Activated naive CD4-positive, alpha-beta T cell treated with anti-CD3 and anti-CD28 coated beads, Interleukin-2, amount 50 U/mL, for 16 hours (primary cell): ENCODE results near the gene OR4S1.
"Not testable (repeated sequence)": the region's sequence is repeated elsewhere in the genome, so short reads cannot be mapped to it uniquely, and the experiment has no call there.

Source experiments
- DNase-seq: peaks from one replicate; pipeline ENCODE4 v3.0.0-alpha.2; 2020

Gene OR4S1

GRCh38 chr11:48305923-48306322, at the start of gene OR4S1:
TSS of gene OR4S1 (plus strand) at chr11:48306223. CDS start at chr11:48306223, 0 bp downstream.
- no peak for DNase-seq

- DNase-seq: no peak
Measured at GRCh38 chr11:48261600-48261999, 44.4 kb upstream of the OR4S1 start.

GRCh38 chr11:48263423-48263911, 42.6 kb upstream of the OR4S1 start, which contains the start of gene OR4X1:
TSS of gene OR4X1 (plus strand) at chr11:48263861. CDS start at chr11:48263861, 0 bp downstream.
- DNase-seq: no peak

GRCh38 chr11:48270621-48271020, 35.4 kb upstream of the OR4S1 start:
- no peak for DNase-seq

- no peak for DNase-seq
Measured at GRCh38 chr11:48272606-48273005, 33.4 kb upstream of the OR4S1 start.

- peak; percentile 69 for DNase-seq
Measured at GRCh38 chr11:48307760-48308386, 1.9 kb downstream of the OR4S1 start.

- not testable (repeated sequence) for DNase-seq
Measured at GRCh38 chr11:48313590-48313989, 7.6 kb downstream of the OR4S1 start.

GRCh38 chr11:48319813-48320212, 13.8 kb downstream of the OR4S1 start:
- DNase-seq: not testable (repeated sequence)

GRCh38 chr11:48324620-48325019, 18.6 kb downstream of the OR4S1 start, which contains the start of gene OR4C3:
TSS of gene OR4C3 (plus strand) at chr11:48324920. CDS start at chr11:48325022, 102 bp downstream.
- not testable (repeated sequence) for DNase-seq

- no peak for DNase-seq
Measured at GRCh38 chr11:48341466-48341865, 35.4 kb downstream of the OR4S1 start.

- DNase-seq: not testable (repeated sequence)
Measured at GRCh38 chr11:48342505-48342904, 36.5 kb downstream of the OR4S1 start.

GRCh38 chr11:48346286-48346685, 40.3 kb downstream of the OR4S1 start:
- not testable (repeated sequence) for DNase-seq

GRCh38 chr11:48354013-48354412, 48.0 kb downstream of the OR4S1 start:
- DNase-seq: no peak

- DNase-seq: no peak
Measured at GRCh38 chr11:48354677-48355076, 48.7 kb downstream of the OR4S1 start.
